Stimulated activated CD8-positive, alpha-beta memory T cell treated with anti-CD3 and anti-CD28 coated beads, Interleukin-12 subunit alpha, Interleukin-12 subunit beta, amount 100 ng/mL, for 1 hour (primary cell): ENCODE data around the gene ZFAND6.

Source experiments
- DNase-seq: peaks from one replicate; pipeline ENCODE4 v3.0.0-alpha.2; 2020; ENCODE audit warnings: low read depth

The ZFAND6 gene

GRCh38 chr15:80052597-80053304, 6.7 kb upstream of the ZFAND6 start:
- no peak for DNase-seq

GRCh38 chr15:80055933-80056332, 3.5 kb upstream of the ZFAND6 start:
- DNase-seq: no peak

- DNase-seq: no peak
Observed at GRCh38 chr15:80058044-80058443, 1.4 kb upstream of the ZFAND6 start.

DNA sequence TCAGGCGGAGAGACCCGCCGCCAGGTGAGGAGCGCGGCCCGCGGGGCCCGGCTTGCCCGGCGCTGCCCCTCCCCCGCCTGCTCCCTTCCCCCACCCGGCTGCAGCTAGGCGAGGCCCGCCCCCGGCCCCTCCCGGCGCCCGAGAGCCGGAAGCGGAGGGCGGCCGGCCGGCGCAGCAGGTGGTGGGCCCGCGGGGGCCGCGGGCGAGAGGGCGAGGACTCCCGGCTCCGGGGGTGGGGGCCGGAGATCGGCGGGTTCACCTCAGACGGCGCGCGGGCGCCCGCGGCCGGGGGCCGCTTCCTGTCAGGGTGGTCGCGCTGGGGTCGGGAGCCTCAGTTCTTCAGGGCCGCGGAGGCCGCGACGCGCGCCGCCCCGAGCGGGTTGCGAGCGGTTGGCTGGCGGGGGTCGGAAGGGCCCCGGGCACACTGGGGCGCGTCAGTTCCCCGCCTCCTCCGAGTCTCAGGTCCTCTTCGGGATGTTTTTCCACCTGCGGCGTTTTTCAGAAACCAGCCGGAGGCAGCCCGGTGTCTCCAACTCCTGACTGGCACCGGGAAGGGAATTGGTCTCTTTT, 395 bp downstream of the ZFAND6 start:
- peak; percentile 28 for DNase-seq

DNA sequence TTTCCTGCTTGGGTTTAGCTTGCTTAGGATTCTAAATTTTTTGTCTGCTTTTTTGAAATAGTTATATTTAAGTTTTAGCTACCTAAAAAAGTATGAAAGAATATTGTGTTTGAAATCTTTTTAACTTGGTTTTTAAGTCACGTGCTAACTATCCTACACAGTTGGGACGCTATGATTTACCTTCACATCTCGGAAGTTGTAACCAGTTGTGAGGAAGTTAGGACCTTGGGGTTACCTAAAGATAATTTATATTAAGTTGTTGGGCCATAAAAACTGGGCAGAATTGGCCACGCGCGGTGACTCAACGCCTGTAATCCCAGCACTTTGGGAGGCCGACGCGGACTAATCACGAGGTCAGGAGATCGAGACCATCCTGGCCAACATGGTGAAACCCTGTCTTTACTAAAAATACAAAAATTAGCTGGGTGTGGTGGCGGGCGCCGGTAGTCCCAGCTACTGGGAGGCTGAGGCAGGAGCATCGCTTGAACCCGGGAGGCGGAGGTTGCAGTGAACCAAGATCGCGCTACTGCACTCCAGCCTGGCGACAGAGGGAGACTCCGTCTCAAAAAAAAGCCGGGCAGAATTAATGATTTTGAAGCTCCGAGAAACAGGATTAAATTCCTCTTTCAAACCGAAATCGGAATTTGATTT, 1.0 kb downstream of the ZFAND6 start:
- DNase-seq: peak; percentile 5

DNA sequence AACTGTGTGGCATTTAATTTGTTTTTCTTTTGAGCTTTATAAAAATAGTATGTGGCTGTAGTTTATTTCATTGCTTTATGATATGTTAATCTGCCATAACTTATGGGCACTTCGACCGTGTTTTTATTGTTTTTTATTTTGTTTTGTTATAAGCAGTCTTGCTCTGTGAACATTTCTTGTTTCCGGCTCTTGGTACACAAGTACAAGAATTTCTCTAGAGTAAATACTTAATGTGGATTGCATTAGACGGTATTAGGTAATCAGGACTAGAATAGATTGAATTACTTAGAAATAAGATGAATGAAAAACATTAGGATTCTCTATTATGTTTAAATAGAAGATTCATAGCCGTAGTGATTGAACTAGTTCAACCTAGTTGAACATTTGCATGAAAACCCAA, 2.1 kb downstream of the ZFAND6 start:
- no peak for DNase-seq

- no peak for DNase-seq
Observed at GRCh38 chr15:80066912-80067311, 7.4 kb downstream of the ZFAND6 start.

- no peak for DNase-seq
Observed at GRCh38 chr15:80068578-80068977, 9.1 kb downstream of the ZFAND6 start.

GRCh38 chr15:80070840-80071239, 11.4 kb downstream of the ZFAND6 start:
- DNase-seq: no peak

DNA sequence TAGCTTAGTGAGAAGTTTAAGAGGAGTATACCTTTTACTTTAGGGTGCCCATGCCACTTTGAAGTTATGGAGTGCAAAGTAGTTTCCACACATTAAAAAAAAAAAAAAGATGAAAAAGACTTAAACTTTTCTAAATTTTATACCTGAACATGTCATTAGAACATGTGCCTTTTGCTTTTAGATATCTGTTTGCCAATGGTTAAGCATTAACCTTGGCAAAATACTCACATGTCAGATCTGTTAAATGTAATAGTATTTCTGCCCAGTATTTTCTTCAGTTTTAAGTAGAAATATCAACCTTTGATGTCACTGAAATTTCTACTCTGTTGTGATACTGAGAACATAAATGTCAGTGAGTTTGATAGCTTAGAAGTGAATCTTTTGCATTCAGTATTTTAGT, 12.2 kb downstream of the ZFAND6 start:
- DNase-seq: no peak

GRCh38 chr15:80072285-80072994, 13.0 kb downstream of the ZFAND6 start:
- DNase-seq: no peak

DNA sequence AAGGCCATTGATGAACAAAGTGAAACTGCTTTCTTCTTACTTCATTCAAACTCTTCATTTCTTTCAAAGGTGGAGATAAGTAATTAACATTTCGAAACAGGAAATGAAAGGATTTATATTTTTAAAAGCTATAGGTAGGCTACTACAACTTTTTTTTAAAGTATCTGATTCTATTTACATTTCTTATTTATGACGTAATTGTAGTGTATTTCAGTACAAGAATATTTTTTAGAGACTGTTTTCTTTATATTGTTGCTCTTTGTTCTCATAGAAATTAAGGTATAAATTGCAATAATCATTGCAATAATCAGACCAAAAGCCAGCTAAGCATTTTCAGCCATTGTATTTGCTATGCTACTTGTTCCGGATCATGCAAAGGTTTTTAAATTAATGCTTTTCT, 13.7 kb downstream of the ZFAND6 start:
- no peak for DNase-seq

DNA sequence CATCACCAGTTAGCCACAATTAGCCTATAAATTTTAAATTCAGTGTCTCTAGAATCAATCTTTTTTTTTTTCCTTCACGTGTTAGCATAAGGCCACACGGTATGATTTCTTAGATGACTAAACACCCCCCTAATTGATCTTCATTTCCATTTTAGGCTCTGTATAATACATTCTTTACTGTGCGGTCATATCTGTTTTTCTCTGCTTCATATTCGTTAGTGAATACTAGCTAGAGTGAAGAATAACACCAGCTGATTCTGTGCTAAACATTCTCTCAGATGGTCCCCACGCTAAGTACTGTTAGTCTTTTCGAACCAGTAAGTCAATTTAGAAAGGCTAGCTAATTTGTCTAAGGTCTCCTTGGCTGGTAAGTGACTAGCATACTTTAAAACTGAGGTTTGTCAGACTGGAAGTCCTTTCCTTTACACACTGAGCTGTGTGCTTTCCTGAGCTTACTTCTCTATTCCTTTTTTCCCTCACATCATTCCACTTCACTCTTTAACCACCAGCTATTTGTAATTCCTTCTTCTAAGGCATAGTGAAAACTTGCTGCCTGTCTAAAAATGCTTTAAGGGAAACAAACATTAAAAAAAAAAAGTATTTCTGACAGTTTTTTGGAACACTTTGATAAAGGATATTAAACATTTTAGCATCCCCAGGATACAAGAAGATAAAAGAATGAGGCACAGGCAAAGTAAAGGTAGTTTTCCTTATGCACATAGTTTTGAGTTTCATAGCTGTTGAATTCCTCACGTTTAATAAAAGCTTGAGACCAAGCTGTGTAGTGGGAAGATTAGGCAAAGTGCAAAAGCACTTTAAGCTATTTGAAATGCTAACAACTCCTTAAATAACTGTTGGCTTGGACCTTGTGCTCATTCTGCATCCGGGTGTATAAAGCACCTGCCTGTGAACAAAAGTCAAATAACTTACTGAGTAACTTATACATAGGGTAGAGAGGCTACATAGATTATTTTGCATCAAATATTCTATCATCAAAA, 17.1 kb downstream of the ZFAND6 start:
- no peak for DNase-seq

- DNase-seq: no peak
Observed at GRCh38 chr15:80081390-80081789, 21.9 kb downstream of the ZFAND6 start.

GRCh38 chr15:80087104-80087503, 27.6 kb downstream of the ZFAND6 start:
- DNase-seq: no peak

GRCh38 chr15:80090041-80090440, 30.6 kb downstream of the ZFAND6 start:
- no peak for DNase-seq

DNA sequence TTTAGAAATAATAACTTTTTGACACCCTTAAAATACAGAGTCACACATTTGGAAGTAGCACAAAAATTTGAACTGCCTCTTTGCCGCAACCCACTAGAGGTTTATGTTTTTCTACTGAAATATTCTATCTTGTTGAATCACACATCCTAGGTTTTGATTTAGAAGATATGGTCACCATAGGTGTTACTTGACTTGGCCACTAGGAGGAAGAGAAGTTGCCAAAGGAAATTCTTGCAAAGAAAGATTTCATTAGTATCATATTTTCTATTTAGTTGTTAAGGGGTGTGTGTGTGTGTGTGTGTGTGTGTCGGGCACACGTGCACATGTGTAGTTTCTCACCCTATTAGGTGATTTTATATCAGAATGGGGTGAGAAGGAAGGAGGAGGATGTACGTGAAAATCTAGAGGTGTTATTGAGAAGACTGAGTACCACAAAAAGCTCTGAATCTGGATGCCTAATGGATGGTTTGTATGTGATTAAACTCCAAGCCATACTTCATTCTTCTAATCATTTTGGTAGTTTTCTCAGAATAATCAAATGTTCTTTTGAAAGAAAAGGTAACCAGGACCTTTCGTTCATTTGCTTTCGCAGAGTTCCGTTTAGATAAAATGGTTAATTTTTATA, 31.5 kb downstream of the ZFAND6 start:
- DNase-seq: no peak

- no peak for DNase-seq
Observed at GRCh38 chr15:80093854-80094418, 34.5 kb downstream of the ZFAND6 start.

- DNase-seq: no peak
Observed at GRCh38 chr15:80095511-80095910, 36.0 kb downstream of the ZFAND6 start.

DNA sequence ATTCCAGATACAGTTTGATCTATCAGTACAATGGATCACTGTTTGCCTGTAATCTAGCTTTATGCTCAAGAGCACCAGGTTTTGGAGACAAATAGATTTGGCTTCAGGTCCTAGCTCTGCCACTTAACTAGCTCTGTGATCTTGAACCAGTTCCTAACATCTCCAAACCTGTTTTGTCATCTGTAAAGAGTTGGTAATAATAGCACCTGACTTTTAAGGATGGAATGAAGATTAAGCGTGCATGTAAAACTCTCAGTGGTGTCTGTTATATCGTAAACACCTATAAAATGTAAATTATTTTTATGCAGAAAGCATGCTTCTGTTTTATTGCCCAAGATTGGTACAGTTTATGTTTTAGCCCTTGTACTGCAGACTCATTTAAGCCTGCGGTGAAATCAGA, 36.5 kb downstream of the ZFAND6 start:
- DNase-seq: no peak

DNA sequence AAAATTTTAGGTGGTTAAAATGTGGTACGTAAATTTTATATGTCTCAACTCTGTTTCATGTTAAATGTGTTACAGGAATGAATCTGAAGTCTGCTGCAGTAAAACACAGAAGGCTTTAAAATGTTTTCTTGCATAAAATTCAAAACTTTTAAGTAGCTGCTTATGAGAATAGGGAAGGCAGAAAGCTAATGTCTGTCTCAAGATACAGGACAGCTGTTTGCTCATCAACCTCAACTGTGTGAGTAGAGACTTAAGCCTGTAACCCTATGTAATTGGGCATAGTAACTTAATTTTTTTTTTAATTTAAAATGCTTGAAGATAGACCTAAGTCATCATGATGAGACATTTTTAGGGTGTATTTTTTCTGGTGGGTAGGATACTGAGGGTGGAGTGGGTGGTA, 38.9 kb downstream of the ZFAND6 start:
- no peak for DNase-seq
